ENCODE data around the gene DNMT3B.
"Not testable (repeated sequence)": the region's sequence is repeated elsewhere in the genome, so short reads cannot be mapped to it uniquely, and the experiment has no call there.

Gene DNMT3B

DNA sequence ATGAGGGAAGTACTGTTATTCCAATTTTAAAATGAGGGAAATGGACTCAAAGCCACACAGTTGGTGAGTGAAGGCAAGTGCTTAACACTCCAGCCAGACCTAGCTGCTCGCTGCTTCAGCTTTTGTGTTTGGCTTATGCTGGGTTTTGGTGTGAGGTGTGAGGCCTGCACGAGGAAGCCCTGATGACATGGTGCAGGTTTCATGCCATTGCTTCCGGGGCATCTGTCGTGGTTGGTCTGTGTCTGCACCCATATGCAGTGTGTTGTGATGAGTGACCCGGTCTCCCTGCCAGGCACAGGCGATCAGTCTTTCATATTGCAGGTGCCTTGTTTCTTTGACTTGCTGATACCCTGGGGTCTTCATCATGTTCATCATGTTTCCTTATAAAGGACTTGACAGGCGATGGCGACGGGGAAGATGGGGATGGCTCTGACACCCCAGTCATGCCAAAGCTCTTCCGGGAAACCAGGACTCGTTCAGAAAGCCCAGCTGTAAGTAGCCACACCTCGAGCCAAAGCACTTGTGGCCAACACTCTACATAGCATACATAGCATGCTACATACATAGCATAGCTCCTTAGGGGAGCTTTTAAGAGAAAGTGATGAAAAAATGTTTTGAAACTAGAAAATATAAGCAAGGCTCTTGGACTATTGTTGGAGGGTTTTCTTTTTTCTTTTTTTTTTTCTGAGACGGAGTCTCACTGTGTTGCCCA is 22.3 kb downstream of the DNMT3B start:
- no peak overlapping the region for H3K4me3 ChIP-seq (ENCODE audit: low read length)
- DNase-seq (ENCODE audit: low read depth, low spot score), result no peak

DNA sequence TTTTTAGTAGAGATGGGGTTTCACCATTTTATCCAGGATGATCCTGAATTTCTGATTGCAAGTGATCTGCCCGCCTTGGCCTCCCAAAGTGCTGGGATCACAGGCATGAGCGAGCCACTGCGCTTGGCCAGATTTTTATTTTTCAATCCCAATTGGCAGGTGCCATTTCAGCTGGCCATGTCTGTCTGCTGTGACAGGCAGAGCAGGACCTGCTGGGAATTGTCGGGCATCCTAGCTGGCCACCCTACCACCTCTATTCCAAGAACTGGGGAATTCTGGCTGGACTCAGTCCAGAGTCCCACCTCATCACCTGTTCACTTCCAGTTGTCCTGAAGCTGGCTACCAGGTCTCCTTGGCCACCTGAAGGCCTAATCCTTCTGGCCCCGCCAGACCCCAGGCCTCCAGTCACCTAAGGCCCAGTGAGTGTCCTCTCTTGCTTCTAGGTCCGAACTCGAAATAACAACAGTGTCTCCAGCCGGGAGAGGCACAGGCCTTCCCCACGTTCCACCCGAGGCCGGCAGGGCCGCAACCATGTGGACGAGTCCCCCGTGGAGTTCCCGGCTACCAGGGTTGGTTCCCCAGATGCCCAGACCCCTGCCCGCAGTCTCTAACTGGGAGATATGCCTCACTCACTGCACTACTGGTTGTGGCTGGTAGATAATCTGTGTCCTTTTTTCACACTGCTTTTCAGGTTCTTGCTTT is 24.0 kb downstream of the DNMT3B start:
- no peak overlapping the region for H3K4me3 ChIP-seq (ENCODE audit: low read length)
- no peak for DNase-seq (ENCODE audit: low read depth, low spot score)

DNA sequence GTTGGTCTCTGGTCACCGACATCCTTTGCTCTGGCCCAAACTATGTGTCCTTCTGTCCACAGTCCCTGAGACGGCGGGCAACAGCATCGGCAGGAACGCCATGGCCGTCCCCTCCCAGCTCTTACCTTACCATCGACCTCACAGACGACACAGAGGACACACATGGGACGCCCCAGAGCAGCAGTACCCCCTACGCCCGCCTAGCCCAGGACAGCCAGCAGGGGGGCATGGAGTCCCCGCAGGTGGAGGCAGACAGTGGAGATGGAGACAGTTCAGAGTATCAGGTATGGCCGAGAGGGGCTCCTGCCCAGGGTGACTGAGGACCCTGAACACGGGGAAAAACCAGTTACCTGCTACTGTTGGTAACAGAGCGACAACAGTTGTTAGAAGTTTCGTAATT is 25.0 kb downstream of the DNMT3B start:
- H3K4me3 ChIP-seq (ENCODE audit: low read length), result no peak overlapping the region
- no peak for DNase-seq (ENCODE audit: low read depth, low spot score)

DNA sequence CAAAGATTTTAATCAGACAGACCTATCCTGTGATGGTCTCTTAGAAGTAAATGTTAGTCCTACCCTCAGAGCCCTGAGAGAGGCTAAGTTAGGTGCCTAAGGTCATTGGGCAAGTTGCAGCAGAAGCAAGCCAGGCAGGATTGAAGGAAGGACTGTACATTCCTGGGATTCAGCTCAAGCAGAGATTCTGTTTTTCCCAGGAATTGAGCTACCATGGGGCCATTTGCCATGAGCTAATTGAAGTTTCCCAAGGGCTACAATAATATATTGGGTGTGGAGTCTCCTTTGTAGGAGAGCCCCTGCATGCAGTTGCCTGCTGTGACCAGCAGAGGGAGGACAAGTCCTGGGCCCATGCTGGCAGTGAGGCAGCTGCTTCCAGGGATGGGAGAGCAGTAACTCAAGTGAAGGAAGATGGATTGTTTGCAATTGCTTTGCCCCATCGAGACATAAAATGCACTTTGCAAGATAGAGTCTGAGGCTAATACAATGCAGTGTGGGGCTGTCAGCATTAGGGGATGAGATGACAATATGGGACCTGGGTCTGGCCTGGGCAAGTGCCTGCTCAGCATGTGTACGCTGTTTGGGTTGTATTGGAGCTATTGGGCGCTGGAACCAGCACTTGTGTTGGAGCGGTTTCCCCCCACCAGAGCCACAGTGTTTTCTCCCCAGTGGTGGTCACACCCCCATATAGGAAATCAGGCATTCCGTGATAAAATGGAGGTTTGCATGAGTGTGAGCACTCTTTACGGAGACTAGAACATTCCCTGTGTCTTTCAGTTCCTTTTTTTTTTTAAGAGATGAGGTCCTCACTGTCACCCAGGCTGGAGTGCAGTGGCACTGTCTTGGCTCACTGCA is 27.9 kb downstream of the DNMT3B start:
- peak; percentile 64 for DNase-seq (ENCODE audit: low read depth, low spot score)
- H3K4me3 ChIP-seq (ENCODE audit: low read length), result no peak overlapping the region

GRCh38 chr20:32790751-32791057 is 28.5 kb downstream of the DNMT3B start:
- H3K4me3 ChIP-seq (ENCODE audit: low read length), result no peak overlapping the region

GRCh38 chr20:32792316-32792715 is 30.1 kb downstream of the DNMT3B start:
- H3K4me3 ChIP-seq (ENCODE audit: low read length), result no peak overlapping the region
- DNase-seq (ENCODE audit: low read depth, low spot score), result no peak

More at GRCh38 chr20:32790751-32791057, 28.5 kb downstream of the DNMT3B start:
- DNase-seq (ENCODE audit: low read depth, low spot score), result no peak

DNA sequence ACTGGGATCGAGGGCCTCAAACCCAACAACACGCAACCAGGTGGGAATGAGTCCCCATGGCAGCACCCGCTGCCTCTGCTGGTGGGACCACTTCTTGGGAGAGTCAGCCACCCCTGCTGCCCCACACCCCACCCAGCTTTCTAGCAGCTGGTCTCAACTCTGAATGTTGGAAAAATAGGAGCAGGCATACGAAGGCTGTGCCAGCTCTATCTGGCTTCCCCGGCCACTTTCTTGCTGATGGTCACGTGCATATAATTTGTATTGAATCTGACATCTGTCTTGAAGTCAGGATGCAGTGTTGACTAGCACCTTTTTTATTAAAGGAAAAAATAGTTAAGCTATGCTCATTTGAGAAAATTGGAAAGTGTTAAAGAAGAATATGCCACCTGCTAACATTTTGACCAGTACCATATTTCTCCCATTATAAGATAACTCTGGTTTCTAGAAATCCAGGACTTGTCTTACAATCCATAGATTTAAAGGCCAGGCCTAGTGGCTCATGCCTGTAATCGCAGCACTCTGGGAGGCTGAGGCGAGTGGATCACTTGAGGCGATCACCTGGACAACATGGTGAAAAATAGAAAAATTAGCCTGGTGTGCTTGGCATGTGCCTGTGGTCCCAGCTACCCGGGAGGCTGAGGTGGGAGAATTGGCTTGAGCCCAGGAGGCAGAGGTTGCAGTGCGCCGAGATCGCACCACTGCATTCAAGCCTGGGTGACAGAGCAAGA is 30.7 kb downstream of the DNMT3B start:
- DNase-seq (ENCODE audit: low read depth, low spot score), result no peak
- H3K4me3 ChIP-seq (ENCODE audit: low read length), result no peak overlapping the region

GRCh38 chr20:32796383-32796948 is 34.3 kb downstream of the DNMT3B start:
- no peak overlapping the region for H3K4me3 ChIP-seq (ENCODE audit: low read length)
- peak; percentile 66 for DNase-seq (ENCODE audit: low read depth, low spot score)

DNA sequence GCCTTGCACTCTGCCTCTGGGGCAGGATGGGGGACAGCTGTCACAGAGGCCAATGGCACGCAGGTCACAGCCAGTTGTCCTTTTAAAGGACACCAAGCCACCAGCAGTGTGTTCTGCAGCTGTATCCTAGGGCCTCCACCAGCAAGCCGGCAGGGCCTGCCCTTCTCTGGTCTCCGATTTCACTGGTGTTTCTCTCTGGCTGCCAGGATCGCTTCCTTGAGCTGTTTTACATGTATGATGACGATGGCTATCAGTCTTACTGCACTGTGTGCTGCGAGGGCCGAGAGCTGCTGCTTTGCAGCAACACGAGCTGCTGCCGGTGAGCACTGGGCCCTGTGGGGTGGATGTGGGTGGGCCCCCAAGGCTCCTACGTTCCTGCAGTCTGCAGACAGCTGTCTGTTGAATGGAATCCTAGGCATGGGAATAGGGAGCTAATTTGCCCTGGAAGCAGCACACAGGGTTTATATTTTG is 34.8 kb downstream of the DNMT3B start:
- DNase-seq (ENCODE audit: low read depth, low spot score), result no peak
- no peak overlapping the region for H3K4me3 ChIP-seq (ENCODE audit: low read length)

GRCh38 chr20:32797571-32797970 is 35.4 kb downstream of the DNMT3B start:
- not testable (repeated sequence) for H3K4me3 ChIP-seq (ENCODE audit: low read length); DNase-seq (ENCODE audit: low read depth, low spot score)

GRCh38 chr20:32798046-32798981 is 36.1 kb downstream of the DNMT3B start:
- DNase-seq (ENCODE audit: low read depth, low spot score), result no peak
- H3K4me3 ChIP-seq (ENCODE audit: low read length), result no peak overlapping the region

GRCh38 chr20:32803092-32803491 is 40.9 kb downstream of the DNMT3B start:
- DNase-seq (ENCODE audit: low read depth, low spot score), result no peak
- H3K4me3 ChIP-seq (ENCODE audit: low read length), result no peak overlapping the region

DNA sequence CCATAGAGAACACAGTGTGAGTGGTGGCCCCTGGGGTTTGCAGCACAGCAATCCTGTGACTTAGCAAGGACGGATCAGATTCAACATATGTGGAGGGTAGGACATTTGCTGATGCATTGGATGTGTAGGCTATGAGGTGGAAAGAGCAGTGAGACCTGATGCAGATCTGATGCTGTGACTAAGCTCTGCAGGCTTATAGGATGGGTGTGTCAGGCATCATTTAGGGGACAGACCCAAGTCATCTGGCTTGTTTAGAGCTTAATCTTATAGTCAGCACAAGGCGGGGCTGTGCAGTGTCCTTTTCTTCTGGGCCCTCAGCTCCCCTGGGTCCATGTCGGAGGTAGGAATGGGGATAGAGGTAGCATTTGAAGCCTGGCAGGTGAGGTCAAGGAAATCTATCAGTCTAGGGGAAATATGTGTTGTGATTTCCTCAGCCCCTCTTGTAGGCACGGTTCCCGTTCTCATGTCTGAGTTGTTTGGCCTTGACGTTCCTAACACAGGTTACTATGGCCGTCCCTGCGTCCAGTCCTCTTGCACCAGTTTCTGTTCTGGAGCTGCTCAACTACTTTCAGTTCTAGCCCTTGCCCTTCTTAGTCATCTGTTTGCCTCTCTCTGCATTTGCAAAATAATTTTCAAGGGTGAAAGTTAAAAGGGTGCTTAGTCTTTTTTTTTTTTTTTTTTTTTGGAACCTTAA is 42.0 kb downstream of the DNMT3B start:
- no peak for DNase-seq (ENCODE audit: low read depth, low spot score)
- no peak overlapping the region for H3K4me3 ChIP-seq (ENCODE audit: low read length)

- no peak overlapping the region for H3K4me3 ChIP-seq (ENCODE audit: low read length)
- DNase-seq (ENCODE audit: low read depth, low spot score), result no peak
Observed at GRCh38 chr20:32804817-32805216, 42.6 kb downstream of the DNMT3B start.

GRCh38 chr20:32805721-32806120 is 43.5 kb downstream of the DNMT3B start:
- no peak overlapping the region for H3K4me3 ChIP-seq (ENCODE audit: low read length)
- no peak for DNase-seq (ENCODE audit: low read depth, low spot score)

GRCh38 chr20:32806356-32806755 is 44.2 kb downstream of the DNMT3B start:
- no peak overlapping the region for H3K4me3 ChIP-seq (ENCODE audit: low read length)
- DNase-seq (ENCODE audit: low read depth, low spot score), result no peak

GRCh38 chr20:32807706-32808105 is 45.5 kb downstream of the DNMT3B start:
- no peak for DNase-seq (ENCODE audit: low read depth, low spot score)

More at GRCh38 chr20:32807706-32808105, 45.5 kb downstream of the DNMT3B start:
- H3K4me3 ChIP-seq (ENCODE audit: low read length), result no peak overlapping the region

Data from Jurkat, Clone E6-1 (cell line).